ENCODE measurements around the gene FAM111B. TPM values are rescaled to one million over a fixed set of nuclear protein-coding genes. Genes with fewer than 3 reads are reported as not detected.

Gene FAM111B
- total and polyA plus RNA-seq, 2 of the 4 experiments (the other 2 are of a cell fraction): 3.2 to 9.3 TPM

DNA sequence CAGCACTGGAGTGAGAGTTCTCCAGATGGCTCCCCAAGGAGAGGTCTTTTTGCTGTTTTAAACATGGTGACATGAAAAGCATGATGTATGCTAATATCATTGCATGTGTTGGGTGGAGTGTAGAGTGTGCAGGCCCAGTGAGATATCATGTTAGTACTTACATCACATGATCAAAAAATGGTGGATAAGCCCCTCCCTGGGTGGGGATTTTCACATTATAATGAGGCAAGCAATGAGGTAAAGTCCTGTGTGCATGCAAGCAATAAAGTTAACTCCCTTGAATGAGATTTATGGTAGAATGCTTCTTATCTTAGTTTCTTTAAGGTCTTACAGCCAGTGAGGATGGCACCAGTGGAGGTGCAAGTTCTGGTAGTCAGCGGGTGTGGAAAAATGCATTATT is 8.5 kb downstream of the FAM111B start:
- Histone ChIP-seq H3K56ac (ENCODE audit: extremely low read depth, insufficient read depth, low read length) (no peak overlapping the region), H3K79me1 (ENCODE audit: low read depth in 1 of 2, low read length in 2 of 2) (peaks cover 0 to 2% of the 10 kb centered on the region in 2 experiments; a peak in 2 of 4 replicates), H3K4me2 (ENCODE audit: low read depth, low read length) (no peak overlapping the region), H2BK15ac (ENCODE audit: low read depth, low read length) (no peak overlapping the region), H2BK5ac (ENCODE audit: low read depth, low read length, poor library complexity, severe bottlenecking) (no peak overlapping the region), H3K23ac (ENCODE audit: low read depth, low read length) (no peak overlapping the region), H3K36me3 (ENCODE audit: control insufficient read depth, insufficient read depth, low read length) (peaks cover 6% of the 10 kb centered on the region; the same call in 1 of the 2 replicates), H3K9me1 (ENCODE audit: insufficient read depth, low read length) (no peaks in the 10 kb centered on the region), H2BK120ac (ENCODE audit: low read depth, low read length) (no peak overlapping the region), H2AFZ (replicated peaks; ENCODE audit: low read length, poor library complexity) (no peak overlapping the region), H3K14ac (replicated peaks; ENCODE audit: low read depth, low read length) (no peak overlapping the region), H3K4me1 (ENCODE audit: control insufficient read depth, insufficient read depth, low read length) (no peaks in the 10 kb centered on the region), H2AK5ac (ENCODE audit: low read depth, low read length) (no peak overlapping the region), H3K9ac (ENCODE audit: low read depth, low read length) (no peak overlapping the region), H3K4ac (ENCODE audit: low read depth, low read length) (no peak overlapping the region), H3K27ac (ENCODE audit: insufficient read depth, low read length) (no peak overlapping the region), H3K9me3 (ENCODE audit: control insufficient read depth, insufficient read depth, low read length) (peaks cover 12% of the 10 kb centered on the region), H3K27me3 (ENCODE audit: control insufficient read depth, insufficient read depth, low read length) (no peaks in the 10 kb centered on the region), H4K91ac (ENCODE audit: insufficient read depth, low read depth, low read length) (no peak overlapping the region), H4K5ac (ENCODE audit: low read depth, low read length) (no peak overlapping the region), H2BK20ac (ENCODE audit: low read depth, low read length) (no peak overlapping the region), H4K8ac (ENCODE audit: low read depth in 2 of 2, low read length in 2 of 2) (no peak overlapping the region), H3K4me3 (ENCODE audit: insufficient read depth, low read depth, low read length) (no peak overlapping the region), H4K20me1 (ENCODE audit: insufficient read depth, low read length) (no peaks in the 10 kb centered on the region), H3K18ac (ENCODE audit: low read depth, low read length) (no peak overlapping the region), H2AK9ac (replicated peaks; ENCODE audit: low read depth, low read length, poor library complexity) (no peak overlapping the region)
- DNase-seq: no peak
- no TSS peak for BruUV-seq (replicated peaks)
- dilution Hi-C loops (cut with HindIII; ENCODE audit: low sequenced_read_pairs, unreplicated experiment) (no loop called here), intact Hi-C loops (cut with micrococcal nuclease) (no loop called here), in situ Hi-C loops (cut with MboI; ENCODE audit: low sequenced_read_pairs) (no loop called here)
- no CpG with 5 or more reads among the region's 1 CpG for WGBS, 2 experiments (ENCODE audit: extremely low coverage in 2 of 2, insufficient read length in 1 of 2)
- TF ChIP-seq MXI1 (IDR thresholded peaks at IDR 0.05; ENCODE audit: borderline replicate concordance, low read depth, low read length) (no peak), MAFK (IDR thresholded peaks at IDR 0.05; ENCODE audit: low read depth, low read length) (no peak), BHLHE40 (IDR thresholded peaks at IDR 0.05; ENCODE audit: low read depth, low read length) (no peak), MAZ (IDR thresholded peaks at IDR 0.05; ENCODE audit: borderline replicate concordance, low read depth, low read length) (no peak), RAD21 (IDR thresholded peaks at IDR 0.05; ENCODE audit: low read length) (no peak), CEBPB (IDR thresholded peaks at IDR 0.05; ENCODE audit: low read depth, low read length) (no peak), POLR2A (IDR thresholded peaks at IDR 0.05; ENCODE audit: low read depth, low read length) (no peak), RFX5 (IDR thresholded peaks at IDR 0.05; ENCODE audit: low read depth, low read length) (no peak), RCOR1 (IDR thresholded peaks at IDR 0.05; ENCODE audit: insufficient replicate concordance, low read length) (no peak), SMC3 (IDR thresholded peaks at IDR 0.05; ENCODE audit: low read depth, low read length) (no peak), CHD1 (IDR thresholded peaks at IDR 0.05; ENCODE audit: low read depth, low read length) (no peak)
- TF ChIP-seq, protein P1, sequence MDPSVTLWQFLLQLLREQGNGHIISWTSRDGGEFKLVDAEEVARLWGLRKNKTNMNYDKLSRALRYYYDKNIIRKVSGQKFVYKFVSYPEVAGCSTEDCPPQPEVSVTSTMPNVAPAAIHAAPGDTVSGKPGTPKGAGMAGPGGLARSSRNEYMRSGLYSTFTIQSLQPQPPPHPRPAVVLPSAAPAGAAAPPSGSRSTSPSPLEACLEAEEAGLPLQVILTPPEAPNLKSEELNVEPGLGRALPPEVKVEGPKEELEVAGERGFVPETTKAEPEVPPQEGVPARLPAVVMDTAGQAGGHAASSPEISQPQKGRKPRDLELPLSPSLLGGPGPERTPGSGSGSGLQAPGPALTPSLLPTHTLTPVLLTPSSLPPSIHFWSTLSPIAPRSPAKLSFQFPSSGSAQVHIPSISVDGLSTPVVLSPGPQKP (IDR thresholded peaks at IDR 0.05; ENCODE audit: borderline replicate concordance, low read depth, low read length): no peak
- TF ChIP-seq, protein P2, sequence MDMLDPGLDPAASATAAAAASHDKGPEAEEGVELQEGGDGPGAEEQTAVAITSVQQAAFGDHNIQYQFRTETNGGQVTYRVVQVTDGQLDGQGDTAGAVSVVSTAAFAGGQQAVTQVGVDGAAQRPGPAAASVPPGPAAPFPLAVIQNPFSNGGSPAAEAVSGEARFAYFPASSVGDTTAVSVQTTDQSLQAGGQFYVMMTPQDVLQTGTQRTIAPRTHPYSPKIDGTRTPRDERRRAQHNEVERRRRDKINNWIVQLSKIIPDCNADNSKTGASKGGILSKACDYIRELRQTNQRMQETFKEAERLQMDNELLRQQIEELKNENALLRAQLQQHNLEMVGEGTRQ (IDR thresholded peaks at IDR 0.05; ENCODE audit: low read depth, low read length): no peak
- TF ChIP-seq, protein P3, sequence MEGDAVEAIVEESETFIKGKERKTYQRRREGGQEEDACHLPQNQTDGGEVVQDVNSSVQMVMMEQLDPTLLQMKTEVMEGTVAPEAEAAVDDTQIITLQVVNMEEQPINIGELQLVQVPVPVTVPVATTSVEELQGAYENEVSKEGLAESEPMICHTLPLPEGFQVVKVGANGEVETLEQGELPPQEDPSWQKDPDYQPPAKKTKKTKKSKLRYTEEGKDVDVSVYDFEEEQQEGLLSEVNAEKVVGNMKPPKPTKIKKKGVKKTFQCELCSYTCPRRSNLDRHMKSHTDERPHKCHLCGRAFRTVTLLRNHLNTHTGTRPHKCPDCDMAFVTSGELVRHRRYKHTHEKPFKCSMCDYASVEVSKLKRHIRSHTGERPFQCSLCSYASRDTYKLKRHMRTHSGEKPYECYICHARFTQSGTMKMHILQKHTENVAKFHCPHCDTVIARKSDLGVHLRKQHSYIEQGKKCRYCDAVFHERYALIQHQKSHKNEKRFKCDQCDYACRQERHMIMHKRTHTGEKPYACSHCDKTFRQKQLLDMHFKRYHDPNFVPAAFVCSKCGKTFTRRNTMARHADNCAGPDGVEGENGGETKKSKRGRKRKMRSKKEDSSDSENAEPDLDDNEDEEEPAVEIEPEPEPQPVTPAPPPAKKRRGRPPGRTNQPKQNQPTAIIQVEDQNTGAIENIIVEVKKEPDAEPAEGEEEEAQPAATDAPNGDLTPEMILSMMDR (conservative IDR thresholded peaks at IDR 0.05; ENCODE audit: low read depth, low read length): no peak
- ChIA-PET CTCF (no interaction called here), POLR2A (ENCODE audit: unreplicated experiment) (no interaction called here)
- ATAC-seq (ENCODE audit: low read depth): no peak
